PC-9 (cell line): ENCODE data around the gene SEMA5A. TPM values are rescaled to one million over a fixed set of nuclear protein-coding genes. Genes with fewer than 3 reads are reported as not detected.

ENCODE experiments used
- BruUV-seq: library from RNA; stranded (reverse); fragments of 400-500 nt; replicated peaks from 2 replicates; lab custom pipeline; 2021; lab: Mats Ljungman, UMichigan
- CTCF ChIA-PET: fragments of 300-600 bp; sonication (Branson Sonifier 250); formaldehyde crosslinking; loops from one replicate; lab custom pipeline; 2022; ENCODE audit warnings: antibody characterized with exemption; lab: Charles Lee
- POLR2A ChIA-PET: fragments of 300-600 bp; sonication (Branson Sonifier 250); formaldehyde crosslinking; loops from one replicate; lab custom pipeline; 2022; ENCODE audit warnings: antibody characterized with exemption; ENCODE audit not compliant: unreplicated experiment; lab: Charles Lee
- DNase-seq, 2 experiments: peaks; one replicate each; pipeline versions ENCODE4 v3.0.0 to v3.0.0-alpha.2; 2015 to 2022; ENCODE audit warnings: mixed read lengths in 1 of 2
- H2AFZ ChIP-seq: fragments of 200-600 bp; sonication (generic); 2 replicates; pipeline ENCODE4 v1.8.1; 2017; ENCODE audit warnings: antibody characterized with exemption
- H3F3A ChIP-seq: fragments of 200-600 bp; sonication (generic); 2 replicates; pipeline ENCODE4 v1.8.1; 2017; ENCODE audit warnings: antibody characterized with exemption, mild to moderate bottlenecking, low read depth; ENCODE audit not compliant: insufficient read depth
- H3K27ac ChIP-seq: fragments of 200-600 bp; sonication (generic); 2 replicates; pipeline ENCODE4 v1.6.1; 2016; ENCODE audit warnings: mixed run types
- H3K27me3 ChIP-seq: fragments of 200-600 bp; sonication (generic); 2 replicates; pipeline ENCODE4 v1.6.1; 2016; ENCODE audit warnings: low read depth, mixed run types; ENCODE audit not compliant: insufficient read depth
- H3K36me3 ChIP-seq: fragments of 200-600 bp; sonication (generic); 2 replicates; pipeline ENCODE4 v1.6.1; 2016; ENCODE audit warnings: low read depth, mixed run types
- H3K4me1 ChIP-seq: fragments of 200-600 bp; sonication (generic); replicated peaks from 2 replicates; pipeline ENCODE4 v1.6.1; 2016; ENCODE audit warnings: mixed run types; ENCODE audit not compliant: insufficient read depth
- H3K4me2 ChIP-seq: fragments of 200-600 bp; sonication (generic); 2 replicates; pipeline ENCODE4 v1.6.1; 2017; ENCODE audit warnings: mixed run types
- H3K4me3 ChIP-seq: fragments of 200-600 bp; sonication (generic); 2 replicates; pipeline ENCODE4 v1.6.1; 2016; ENCODE audit warnings: mixed run types
- H3K79me2 ChIP-seq: fragments of 200-600 bp; sonication (generic); 2 replicates; pipeline ENCODE4 v1.6.1; 2017; ENCODE audit warnings: low read depth, mixed run types
- H3K9me2 ChIP-seq: fragments of 200-600 bp; sonication (generic); 2 replicates; pipeline ENCODE4 v1.8.1; 2017; ENCODE audit warnings: mild to moderate bottlenecking; ENCODE audit not compliant: insufficient read depth
- H3K9me3 ChIP-seq: fragments of 200-600 bp; sonication (generic); 2 replicates; pipeline ENCODE4 v1.8.1; 2016; ENCODE audit warnings: low read depth; ENCODE audit not compliant: insufficient read depth
- H4K20me1 ChIP-seq: fragments of 200-600 bp; sonication (generic); 2 replicates; pipeline ENCODE4 v1.8.1; 2017; ENCODE audit not compliant: insufficient read depth
- EZH2 ChIP-seq: fragments of 200-600 bp; sonication (generic); IDR thresholded peaks from 2 replicates; pipeline ENCODE4 v1.8.0; 2017; ENCODE audit warnings: antibody characterized with exemption, low read depth
- intact Hi-C: fragments of 100-400 bp; cut with micrococcal nuclease; formaldehyde crosslinking; loops from one replicate; pipeline ENCODE4 v1.10.0; 2022; ENCODE audit not compliant: unreplicated experiment
- total RNA-seq: library from RNA; stranded (reverse); gene quantifications from 2 replicates; pipeline ENCODE4 v1.2.3, GENCODE V29; 2021
- TF ChIP-seq, protein P1 (sequence below): fragments of 200-600 bp; sonication (generic); conservative IDR thresholded peaks from 2 replicates; pipeline ENCODE4 v1.6.1; 2017; ENCODE audit warnings: mixed run types, antibody characterized with exemption, mild to moderate bottlenecking, moderate library complexity

The SEMA5A gene
- total RNA-seq, 1 experiment from 2014 or later: not detected

DNA sequence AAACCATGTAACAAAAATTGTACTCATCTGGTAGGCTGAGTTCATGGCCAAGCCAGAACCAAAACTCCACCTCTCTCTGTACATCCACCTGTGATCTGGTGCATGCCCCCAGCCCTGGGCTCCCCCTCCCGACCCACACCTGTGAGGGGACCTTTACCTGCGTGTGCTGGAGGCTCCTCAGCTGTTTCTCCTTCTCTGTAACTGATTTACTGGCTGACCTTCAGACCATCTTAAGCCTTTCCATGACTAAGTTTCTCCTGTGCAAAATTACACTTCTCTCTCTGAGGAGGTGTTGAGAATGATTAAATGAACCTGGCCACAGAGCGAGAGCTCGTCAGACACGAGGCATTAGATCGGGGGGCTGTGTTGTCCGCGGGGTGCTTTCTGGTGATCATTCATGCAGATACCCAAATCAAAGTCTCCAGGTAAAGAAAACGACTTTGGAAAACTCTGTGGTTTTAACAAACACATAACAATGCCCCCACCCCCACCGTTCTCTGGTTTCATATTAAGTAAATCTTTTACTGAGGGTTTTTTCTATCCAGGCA, 136.4 kb downstream of the SEMA5A start:
- no TSS peak for BruUV-seq
- Histone ChIP-seq H3K4me1 (no peaks in the 10 kb centered on the region), H3K27me3 (no peaks in the 10 kb centered on the region), H3K9me3 (no peaks in the 10 kb centered on the region), H3K4me2 (no peak overlapping the region), H3K4me3 (no peak overlapping the region), H3K36me3 (no peaks in the 10 kb centered on the region), H4K20me1 (no peaks in the 10 kb centered on the region), H3K9me2 (no peaks in the 10 kb centered on the region), H2AFZ (no peak overlapping the region), H3K27ac (no peak overlapping the region), H3K79me2 (no peaks in the 10 kb centered on the region), H3F3A (no peaks in the 10 kb centered on the region)
- ChIA-PET POLR2A (no interaction called here), CTCF (no interaction called here)
- TF ChIP-seq EZH2: no peak
- TF ChIP-seq, protein P1, sequence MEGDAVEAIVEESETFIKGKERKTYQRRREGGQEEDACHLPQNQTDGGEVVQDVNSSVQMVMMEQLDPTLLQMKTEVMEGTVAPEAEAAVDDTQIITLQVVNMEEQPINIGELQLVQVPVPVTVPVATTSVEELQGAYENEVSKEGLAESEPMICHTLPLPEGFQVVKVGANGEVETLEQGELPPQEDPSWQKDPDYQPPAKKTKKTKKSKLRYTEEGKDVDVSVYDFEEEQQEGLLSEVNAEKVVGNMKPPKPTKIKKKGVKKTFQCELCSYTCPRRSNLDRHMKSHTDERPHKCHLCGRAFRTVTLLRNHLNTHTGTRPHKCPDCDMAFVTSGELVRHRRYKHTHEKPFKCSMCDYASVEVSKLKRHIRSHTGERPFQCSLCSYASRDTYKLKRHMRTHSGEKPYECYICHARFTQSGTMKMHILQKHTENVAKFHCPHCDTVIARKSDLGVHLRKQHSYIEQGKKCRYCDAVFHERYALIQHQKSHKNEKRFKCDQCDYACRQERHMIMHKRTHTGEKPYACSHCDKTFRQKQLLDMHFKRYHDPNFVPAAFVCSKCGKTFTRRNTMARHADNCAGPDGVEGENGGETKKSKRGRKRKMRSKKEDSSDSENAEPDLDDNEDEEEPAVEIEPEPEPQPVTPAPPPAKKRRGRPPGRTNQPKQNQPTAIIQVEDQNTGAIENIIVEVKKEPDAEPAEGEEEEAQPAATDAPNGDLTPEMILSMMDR: no peak
- DNase-seq: no peak
- intact Hi-C loops: no loop called here

DNA sequence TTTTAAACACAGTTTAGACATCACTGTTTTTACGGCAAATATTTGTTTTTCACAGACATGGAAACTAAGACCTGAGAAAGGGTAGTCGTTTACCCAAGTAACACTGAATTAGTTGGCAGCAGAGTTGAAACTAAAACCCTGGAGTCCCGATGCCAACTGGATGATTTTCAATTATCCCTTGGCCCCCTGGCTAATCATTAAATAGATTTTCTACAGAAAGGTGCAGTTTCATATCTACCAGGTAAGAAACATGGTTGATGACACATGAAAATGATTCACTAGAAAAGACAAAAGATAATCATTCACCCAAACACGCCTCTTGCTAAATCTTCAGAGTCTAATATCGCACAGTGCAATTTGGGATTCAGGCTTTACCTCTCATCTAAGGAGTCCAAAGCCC, 136.9 kb downstream of the SEMA5A start:
- H3K79me2 ChIP-seq: no peaks in the 10 kb centered on the region
- no peaks in the 10 kb centered on the region for H3K27me3 ChIP-seq
- H3F3A ChIP-seq: no peaks in the 10 kb centered on the region
- CTCF ChIA-PET: no interaction called here
- H3K36me3 ChIP-seq: no peaks in the 10 kb centered on the region
- H2AFZ ChIP-seq: no peak overlapping the region
- H3K9me2 ChIP-seq: no peaks in the 10 kb centered on the region
- POLR2A ChIA-PET: no interaction called here
- no peaks in the 10 kb centered on the region for H3K9me3 ChIP-seq
- BruUV-seq: no TSS peak
- H3K4me3 ChIP-seq: no peak overlapping the region
- TF ChIP-seq, protein P1: no peak
- no peak for TF ChIP-seq EZH2
- intact Hi-C loops: no loop called here
- no peaks in the 10 kb centered on the region for H4K20me1 ChIP-seq
- DNase-seq: no peak
- H3K27ac ChIP-seq: no peak overlapping the region
- H3K4me2 ChIP-seq: no peak overlapping the region
- no peaks in the 10 kb centered on the region for H3K4me1 ChIP-seq

DNA sequence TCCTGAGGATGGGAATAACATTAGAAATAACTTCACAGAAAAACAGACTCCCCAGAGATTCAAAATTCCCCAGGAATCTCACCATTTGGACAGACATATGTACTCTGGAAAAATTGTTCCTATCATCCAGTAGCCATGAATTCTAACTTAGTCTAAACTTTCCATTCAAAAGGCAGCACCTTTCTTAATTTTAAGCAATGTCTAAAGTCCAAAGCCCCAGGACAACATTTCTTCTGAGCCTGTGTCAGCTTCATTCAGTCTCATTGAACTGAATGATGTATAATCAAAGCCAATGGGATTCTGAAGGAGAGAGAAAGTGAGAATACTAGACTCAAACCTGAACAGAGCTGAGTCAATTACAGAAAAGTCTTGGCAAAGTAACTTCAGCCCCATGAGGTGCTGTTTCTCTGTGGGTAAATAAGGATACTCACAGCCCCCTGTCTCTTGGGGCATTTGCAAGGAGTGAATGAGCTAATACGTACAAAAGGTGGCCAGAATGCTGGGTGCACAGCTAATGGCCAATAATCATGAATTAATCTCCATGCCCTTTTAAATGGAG, 140.6 kb downstream of the SEMA5A start:
- no peaks in the 10 kb centered on the region for H4K20me1 ChIP-seq
- no peaks in the 10 kb centered on the region for H3K4me1 ChIP-seq
- H3K4me3 ChIP-seq: no peak overlapping the region
- CTCF ChIA-PET: no interaction called here
- H3K79me2 ChIP-seq: no peaks in the 10 kb centered on the region
- no peak for DNase-seq
- no peak overlapping the region for H2AFZ ChIP-seq
- POLR2A ChIA-PET: no interaction called here
- no peaks in the 10 kb centered on the region for H3K9me2 ChIP-seq
- intact Hi-C loops: no loop called here
- no peaks in the 10 kb centered on the region for H3K27me3 ChIP-seq
- H3K4me2 ChIP-seq: no peak overlapping the region
- no peak for TF ChIP-seq EZH2
- TF ChIP-seq, protein P1: no peak
- no TSS peak for BruUV-seq
- H3K36me3 ChIP-seq: no peaks in the 10 kb centered on the region
- no peaks in the 10 kb centered on the region for H3F3A ChIP-seq
- no peaks in the 10 kb centered on the region for H3K9me3 ChIP-seq
- no peak overlapping the region for H3K27ac ChIP-seq
